ENCODE measurements around the gene BRD4.
A peak's percentile ranks its signal among the peaks of the same experiment; 100 is the strongest.

The BRD4 gene

GRCh38 chr19:15197275-15197941, 134.9 kb downstream of the BRD4 start:
- DNase-seq: no peak

DNA sequence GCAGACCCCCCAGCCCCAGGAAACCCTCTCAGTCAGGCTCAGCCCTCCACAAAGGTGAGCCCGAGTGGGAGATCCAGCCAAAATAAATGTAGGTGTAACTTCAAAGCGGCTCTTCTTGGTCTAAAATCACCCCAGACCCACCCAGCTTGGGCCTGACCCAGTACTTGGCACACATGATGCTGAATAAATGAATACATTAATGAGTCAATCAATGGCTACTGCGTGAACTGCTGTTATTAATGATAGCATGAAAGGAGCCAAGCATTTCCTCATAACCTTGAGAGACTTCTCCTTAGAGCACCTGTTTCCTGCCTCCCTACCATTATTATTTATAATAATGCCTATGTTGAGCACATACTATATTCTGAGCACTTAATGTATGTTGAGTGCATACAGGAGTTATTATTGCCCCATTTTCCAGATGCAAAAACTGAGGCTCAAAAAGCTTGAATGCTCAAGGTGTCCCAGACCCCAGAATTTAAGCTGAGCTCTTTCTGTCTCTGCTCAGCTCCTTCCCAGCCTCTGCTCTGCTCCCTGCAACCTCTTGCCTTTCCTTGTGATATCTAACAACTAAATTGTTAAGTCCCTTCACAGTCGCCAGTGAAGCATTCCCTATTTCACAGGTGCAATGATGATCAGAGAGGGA, 135.9 kb downstream of the BRD4 start:
- no peak for DNase-seq

DNA sequence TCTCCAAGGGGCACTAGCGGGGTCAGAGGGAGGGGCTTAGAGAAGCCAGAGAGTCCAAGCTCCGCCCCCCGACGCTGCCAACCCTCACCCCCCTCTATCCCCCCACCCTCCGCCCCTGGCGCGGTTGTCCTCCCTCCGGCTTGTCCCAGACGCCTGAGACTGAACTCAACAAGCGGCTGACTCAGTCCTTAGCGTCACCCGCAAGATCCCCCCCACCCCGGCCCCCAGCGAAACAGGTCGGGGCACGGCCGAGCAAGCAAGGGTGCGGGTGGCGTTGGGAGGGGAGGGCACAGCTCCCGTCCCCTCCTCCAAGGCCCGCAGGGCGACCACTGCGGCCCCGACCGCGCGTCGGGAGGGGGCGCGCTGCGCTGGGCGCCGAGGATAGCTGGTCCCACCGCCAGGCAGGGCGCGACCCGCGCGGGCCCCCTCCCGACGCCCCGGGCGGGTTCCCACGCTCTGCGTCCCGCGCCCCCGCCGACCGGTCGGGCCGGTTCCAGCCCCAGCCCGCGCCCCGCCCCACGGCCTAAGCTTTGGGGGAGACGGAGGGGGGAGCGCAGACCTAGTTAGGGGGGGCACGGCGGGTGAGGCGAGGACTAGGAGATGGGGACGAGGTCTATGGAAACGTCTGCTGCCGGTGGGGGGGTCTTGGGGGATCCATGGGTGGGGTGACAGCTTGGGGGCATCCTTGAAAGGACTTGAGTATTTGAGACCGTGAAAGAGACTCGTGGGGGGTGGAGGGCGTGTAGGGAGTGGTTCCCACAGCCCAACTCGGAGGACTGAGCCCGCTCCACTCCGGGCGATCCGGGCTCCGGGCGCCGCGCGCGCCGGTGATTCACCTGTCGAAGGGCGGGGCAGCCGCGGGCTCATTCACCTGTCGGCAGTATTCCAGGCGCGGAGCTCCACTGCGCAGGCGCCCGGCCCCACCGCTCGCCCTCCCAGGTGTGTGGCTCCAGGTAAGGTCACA, 136.7 kb downstream of the BRD4 start:
- DNase-seq: peak in 2 of 58 donors; percentile 8 to 42

GRCh38 chr19:15194938-15195337, 137.4 kb downstream of the BRD4 start:
- peak in 7 of 58 donors; percentile 1 to 37 (median 25) for DNase-seq

DNA sequence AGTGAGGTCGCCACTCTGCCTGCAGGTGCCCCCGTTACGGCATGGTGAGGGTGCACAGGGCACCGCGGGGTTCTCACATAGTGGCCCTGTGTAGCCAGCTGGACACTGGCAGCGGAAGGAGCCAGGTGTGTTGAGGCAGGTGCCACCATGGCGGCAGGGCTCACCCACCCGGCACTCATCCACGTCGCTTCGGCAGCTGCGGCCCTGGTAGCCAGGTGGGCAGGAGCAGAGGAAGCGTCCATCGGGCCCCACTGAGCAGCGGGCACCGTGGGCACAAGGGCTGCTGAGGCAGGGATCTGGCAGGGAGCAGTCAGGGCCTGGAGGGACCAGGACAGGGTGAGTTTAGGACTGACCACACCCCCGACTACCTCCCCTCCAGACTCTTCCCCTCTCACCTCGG, 140.4 kb downstream of the BRD4 start:
- no peak for DNase-seq

- no peak for DNase-seq
Measured at GRCh38 chr19:15191514-15191913, 140.8 kb downstream of the BRD4 start.

DNA sequence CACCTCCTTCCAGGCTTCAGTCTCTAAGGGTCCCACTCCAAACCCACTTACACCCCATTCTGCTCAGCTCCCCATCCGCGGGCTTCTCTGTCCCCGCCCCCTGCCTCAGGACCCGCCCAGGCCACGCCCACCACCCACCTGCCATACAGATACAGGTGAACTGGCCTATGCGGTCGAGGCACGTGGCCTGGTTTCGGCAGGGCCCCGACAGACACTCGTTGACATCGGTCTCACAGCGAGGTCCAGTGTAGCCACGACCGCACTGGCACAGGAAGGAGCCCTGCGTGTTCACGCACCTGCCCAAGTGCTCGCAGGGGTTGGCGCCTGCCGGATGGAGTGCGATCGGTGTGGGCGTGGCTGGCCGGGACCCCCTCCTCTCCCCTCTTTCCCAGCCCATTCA, 143.5 kb downstream of the BRD4 start:
- no peak for DNase-seq

DNA sequence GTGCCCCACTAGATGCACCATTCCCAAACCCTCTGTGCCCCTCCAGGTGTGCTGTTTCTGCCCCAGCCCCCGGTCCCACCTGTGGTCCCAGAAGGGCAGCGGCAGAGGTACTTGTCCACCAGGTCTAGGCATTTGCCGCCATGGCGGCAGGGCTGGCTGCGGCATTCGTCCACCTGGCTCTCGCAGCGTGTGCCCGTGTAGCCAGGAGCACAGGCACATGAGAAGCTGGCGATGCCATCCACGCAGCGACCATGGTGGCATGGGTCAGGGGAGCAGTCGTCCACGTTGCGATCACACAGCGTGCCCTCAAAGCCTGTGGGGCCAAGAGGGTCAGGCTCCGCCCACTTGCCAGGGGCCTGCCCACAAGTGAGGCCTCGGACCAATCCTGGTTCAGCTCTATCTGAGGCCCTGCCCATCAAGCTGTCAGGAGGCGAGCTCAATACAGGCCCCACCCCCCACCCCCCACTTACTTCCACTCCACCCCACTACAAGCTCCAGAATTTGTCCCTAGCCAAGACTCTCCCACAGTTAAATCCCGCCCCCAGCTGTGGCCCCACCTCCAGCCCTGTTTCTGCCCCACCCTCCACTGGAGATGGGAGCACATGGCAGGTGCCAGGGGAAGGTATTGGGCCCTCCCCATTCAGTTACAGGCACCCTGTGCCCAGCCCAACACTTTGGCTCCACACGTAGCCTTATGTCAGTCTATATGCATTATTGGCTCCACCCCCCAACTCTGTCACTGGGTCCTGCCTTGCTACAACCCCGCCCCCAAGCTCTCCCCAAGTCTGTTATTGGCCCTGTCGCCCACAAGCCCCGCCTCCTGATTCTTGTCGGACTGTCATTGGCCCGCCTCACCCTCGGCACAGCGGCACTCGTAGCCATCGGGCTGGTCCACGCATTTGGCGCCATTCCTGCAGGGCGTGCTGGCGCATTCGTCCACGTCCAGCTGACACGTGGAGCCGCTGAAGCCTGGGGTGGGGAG, 145.0 kb downstream of the BRD4 start:
- DNase-seq: no peak
